Endothelial cell of hepatic sinusoid (primary cell): Measurements from ENCODE around the gene TRANK1.

ENCODE experiments used
- in situ Hi-C: cut with HindIII; loops from 2 replicates; pipeline ENCODE4 v1.10.0; 2017; ENCODE audit warnings: low sequenced_read_pairs

TRANK1 gene

DNA sequence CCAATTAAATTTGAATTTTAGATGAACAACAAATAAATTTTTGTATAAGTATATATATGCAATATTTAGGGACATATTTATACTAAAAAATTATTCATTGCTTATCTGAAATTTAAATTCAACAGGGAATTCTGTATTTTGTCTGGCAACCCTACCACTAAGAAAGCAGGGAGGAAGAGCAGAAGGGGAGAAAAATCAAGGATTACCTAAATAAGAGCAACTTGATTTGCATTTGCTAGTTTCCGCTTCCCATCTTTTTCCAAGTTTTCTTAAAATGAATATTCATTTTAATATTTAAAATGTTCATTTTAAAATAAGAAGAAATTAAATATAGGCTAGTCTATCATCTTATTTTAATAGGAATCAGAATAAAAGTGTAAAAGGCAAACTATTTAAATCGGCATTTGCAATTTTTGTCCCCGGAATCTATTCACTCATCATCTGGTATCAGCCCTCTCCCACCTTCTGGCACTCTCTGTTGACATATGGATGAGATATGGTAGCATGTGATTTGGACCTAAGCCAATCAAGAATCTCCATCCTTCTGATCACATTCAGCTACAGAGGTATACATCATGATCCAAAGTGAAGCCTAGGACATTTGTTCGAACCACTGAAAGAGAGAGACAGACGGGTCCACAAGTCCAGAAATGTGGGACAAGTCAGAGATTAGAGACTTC, 82.6 kb downstream of the TRANK1 start:
- in situ Hi-C loops, result no loop called here

DNA sequence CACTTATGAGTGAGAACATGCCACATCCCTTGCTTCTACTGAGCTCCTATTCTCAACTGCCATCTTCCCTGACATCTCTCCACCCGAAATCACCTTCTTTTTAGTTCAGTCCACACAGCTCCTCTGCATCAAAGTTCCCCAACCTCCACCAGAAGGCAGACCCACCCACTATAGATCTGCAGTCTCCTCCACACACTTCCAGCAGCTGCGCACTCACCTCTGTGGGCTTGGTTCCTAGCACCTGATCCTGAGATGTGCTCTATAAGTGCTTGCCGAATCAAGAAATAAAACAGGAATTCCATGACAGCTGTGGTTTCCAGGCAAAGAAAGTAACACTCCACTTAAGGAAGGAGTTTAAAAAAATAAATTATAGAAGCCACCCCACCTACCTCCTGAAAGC, 85.4 kb downstream of the TRANK1 start:
- in situ Hi-C loops, result no loop called here

DNA sequence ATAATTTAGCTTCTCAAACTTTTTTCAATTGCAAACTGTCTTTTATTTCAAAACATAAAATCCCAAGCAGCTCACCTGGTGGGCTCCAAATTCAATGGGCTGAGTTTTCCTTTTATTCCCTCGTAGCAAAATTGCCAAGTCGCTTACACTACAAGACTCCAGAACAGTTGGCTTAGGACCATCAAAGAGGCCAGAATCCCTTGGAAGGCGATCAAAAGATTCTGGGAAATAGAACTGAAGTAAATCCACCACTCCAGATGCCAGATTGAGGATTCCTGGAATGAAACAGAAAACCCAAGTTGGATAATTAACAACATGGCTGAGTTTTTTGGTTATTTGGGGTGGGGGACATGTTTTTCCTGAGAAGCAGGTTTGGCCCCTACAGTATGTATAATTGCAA, 92.8 kb downstream of the TRANK1 start:
- in situ Hi-C loops, result no loop called here

DNA sequence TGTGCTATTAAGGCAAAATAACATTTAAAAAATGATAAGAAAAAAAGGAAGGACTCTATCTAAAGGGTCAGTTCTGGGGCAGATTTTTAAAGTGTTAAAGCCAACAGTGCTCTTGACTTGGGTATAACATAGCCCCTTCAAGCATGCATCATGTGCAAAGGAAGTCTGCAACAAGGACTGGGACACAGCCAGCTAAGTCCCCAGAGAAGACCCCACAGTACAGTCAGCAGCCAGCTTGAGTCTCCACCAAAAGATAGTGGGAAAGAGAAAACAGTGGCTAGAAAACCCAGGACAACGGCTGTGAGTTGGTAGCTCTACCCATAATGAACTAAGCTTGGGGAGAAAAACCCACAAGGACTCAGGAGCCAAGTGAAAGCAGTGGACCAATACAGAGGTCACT, 94.1 kb downstream of the TRANK1 start:
- in situ Hi-C loops, result no loop called here

DNA sequence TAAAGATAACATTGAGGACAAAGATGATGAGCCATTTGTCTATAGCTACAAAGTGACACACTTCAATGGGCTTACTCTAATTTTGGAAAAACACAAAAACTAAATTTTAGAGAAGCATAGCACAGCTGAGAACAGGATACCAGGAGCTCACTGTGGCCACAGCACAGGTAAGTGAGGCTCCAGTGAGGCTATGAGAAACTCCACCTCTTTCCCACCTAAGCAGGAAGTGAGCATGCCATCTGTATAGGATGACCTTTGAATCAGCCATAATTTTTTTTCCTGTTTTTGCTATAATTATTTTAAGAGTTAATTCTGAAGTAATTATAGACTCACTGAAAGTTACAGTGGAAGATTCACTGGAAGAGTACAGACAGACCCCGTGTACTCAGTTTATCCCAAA, 98.4 kb downstream of the TRANK1 start:
- in situ Hi-C loops, result no loop called here

DNA sequence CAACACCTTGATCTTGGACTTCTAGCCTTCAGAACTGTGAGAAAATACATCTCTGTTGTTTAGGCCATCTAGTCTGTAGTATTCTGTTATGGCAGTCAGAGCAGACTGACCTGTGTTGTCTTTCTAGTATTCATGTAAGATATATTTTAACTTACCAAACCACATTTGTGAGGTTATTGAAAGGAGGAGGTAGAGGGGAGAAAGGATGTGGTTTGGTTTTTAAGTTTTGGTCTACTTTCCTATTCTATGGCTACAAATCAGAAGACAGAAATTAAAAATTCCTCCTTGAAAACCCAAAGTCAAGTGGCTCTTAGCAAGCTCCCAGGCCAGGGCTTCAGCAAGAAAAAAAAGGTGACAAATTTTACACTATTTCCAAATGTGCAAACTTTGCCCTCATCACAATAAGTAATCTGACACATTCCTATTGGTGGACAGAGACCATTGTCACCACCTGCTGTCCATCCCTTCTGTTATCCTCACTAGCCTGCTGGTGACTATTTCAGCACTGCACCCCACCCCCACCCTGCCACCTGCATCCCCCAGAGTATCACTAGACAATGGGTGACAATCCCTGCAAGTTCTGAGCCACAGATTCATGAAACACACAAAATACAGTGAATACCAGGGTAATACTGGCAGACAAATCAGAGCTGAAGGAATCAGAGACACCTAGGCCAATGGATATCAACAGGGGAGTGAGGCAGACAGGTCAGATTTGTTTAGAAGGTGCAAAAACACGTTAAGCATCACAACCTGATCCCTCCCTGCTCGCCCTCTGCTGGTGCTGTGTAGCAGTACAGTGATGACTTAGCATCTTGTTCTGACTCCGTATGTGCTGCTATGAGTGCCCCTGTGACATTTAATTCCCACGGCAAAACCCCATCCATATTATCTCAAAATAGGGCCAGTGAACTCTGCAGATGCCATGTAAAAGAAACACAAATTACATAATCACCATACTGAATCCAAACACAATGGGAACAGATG, 101.5 kb downstream of the TRANK1 start:
- in situ Hi-C loops, result no loop called here

DNA sequence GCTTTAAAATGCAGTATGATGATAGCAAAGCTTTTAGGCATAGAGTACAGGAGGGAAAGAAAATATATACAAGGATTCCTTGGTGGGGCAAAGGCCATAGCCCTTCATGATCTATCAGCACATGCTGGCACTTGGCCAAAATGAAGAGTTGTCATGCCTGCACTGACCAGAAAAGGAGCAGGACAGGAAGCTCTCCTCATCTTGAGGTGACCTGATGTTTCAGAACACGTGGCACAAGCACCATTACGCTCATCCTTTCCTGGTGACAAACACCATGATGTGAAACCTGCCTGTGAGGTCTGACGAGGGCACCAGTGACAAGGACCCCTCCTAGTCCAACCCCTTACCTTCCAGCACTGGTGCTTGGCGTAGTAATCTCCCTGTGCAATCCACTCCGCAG, 102.6 kb downstream of the TRANK1 start:
- in situ Hi-C loops, result no loop called here

DNA sequence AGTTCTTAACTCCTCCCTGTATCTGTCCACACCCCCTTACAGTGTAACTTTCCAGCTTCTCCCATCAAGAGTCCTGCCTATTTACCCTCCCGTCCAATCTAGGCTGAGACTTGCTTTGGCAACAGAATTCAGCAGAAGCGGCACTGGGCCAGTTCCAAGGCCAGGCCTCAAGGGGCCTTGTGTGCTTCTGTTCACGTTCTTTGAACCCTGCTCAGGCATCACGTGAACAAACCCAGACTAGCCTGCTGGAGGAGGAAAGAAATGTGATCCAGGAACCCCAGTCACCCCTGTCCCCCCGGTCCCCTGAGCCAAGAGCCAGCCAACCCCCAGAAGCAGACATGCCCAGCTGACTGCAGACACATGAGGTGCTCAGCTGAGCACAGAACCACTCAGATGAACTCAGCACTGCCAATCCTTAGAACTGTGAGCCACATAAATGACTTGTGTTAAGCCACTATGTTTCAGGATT, 104.4 kb downstream of the TRANK1 start:
- in situ Hi-C loops, result no loop called here

DNA sequence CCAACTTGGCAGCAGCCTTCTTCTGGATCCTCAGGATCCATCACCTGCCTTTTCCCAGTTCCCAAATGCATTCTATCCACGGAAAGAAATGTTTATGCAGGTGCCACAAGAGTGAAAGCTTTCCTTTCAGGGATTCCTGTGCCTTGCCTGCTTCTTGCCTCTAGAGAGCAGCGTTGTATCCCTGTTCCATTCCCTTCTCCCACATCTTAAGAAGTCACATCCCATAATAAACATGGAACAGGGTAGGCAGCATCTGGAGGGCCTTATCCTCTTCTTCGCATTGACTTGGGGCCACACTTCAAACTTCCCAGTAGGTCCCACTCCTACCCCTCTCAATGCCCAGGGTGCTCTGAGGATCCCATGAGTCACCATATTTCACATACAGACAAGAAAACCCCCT, 107.8 kb downstream of the TRANK1 start:
- in situ Hi-C loops, result no loop called here

DNA sequence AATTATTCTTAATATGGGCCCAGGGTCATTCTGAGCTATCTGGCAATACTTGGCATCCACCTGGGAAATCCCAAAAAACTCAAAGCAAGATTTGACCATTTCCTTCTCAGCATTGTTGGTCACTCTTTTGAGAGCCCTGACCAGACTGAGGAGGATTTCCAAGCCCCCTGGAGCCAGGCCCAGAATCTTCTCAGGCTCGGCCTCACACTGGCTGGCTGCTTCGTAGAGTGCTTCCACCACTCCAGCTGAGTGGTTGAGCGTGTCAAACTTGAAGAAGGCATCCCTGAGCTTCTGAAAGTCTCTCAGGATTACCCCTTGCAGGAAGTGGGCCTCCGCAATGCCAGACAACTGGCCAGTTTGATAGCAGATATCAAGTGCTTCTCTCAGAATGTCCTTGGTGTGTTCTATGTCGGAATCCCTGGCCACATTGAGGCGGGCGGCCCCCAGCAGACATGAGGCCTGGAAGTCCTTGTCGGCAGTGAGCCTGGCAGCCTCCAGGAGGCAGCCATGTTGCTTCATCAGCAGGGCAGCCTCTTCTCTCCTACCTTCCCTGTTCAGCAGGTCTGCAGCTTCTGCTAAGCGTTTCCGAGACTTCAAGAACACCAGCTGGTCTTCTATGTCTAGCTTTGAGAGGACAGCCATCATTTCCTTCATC, 111.6 kb downstream of the TRANK1 start:
- in situ Hi-C loops, result no loop called here

DNA sequence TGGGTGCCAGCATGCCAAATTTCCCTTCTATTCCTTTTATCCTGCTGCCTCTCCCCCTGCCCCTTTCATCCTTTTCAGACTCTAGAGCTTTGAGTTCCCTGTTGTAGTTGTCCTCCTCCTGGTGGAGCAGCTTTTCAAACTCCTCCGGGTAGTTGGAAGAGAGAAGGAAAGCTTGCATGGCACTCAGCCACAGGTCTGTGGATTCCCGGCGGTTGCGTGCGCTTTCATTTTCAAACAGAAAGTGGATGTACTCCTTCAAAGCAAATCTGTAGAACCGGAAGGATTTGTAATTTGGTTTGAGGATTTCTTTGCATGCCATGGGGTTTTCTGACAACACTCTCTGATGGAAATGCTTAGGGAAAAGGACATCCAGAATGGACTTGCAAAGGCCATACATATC, 112.4 kb downstream of the TRANK1 start:
- in situ Hi-C loops, result no loop called here

DNA sequence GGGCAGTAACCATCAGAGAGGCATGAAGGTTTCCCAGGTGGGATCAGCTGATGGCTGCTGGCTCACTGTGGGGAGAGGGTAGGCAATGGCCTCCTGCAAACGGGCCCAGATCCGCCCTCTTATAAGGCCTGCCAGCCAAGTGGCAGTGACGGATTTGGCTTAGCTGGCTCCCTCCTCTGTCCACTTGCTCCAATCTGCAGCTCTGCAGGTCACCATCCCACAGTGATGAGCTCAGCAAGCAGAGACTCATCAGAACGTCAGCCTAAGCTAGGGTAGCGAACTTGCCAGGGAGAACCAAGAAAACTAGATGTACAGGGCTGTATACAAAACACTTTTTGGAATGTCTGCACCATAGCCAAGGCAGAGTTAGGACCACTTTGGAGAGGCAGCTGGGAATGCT, 117.7 kb downstream of the TRANK1 start:
- in situ Hi-C loops, result no loop called here

DNA sequence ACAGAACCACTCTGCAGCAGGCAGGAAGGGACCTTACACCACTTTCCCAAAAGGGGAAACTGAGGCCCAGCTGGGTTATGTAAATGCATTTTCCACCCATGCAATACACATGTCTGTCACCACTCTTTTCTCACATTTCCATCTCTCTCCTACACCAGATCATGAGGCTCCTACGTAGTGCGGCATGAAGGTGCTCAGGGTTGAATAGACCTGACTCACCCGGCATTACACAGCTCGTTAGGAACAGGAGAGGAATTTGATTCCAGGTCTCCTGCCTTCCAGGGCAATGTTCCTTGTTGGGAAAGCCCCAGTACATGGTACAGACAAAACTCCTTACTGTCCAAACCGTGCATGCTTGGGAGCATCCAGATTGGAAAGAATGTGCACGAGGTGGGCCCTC, 118.6 kb downstream of the TRANK1 start:
- in situ Hi-C loops, result no loop called here

DNA sequence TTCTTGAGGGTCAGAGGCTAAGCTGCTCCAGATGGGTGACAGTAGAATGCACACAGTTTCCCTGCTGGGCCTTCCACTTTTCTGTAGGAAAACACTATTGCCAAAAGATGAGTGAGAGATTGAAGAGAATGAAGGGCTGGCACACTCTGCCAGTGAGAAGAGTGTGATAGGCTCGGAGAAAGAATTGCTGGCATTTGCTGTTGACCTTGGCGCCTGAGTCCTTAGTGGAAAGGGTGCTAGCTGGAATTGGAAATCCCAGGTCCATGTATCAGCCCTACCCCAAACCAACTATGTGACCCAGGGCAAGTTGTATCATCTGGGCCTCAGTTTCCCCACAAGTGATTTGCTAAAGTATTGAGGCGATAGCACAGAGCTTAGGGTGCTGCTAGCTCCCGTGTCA, 120.4 kb downstream of the TRANK1 start:
- in situ Hi-C loops, result no loop called here

DNA sequence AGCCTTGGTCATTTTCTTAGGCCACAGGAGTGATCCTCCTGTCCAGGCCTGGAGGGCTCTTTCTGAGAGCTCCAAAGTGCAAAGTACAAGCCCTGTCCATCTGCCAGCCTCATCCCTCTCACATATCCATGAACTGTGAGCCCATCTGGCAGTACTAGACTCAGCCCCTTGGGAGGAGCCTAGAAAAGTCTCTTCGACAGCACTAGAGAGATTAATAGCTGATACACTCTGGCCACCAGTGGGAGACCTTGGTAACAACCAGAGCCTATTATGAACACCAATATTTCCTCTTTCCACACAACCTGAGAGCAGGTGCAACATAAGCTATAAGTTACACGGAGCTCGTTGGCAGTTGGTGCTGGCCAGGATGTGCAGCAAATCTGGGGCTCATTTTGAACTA, 121.0 kb downstream of the TRANK1 start:
- in situ Hi-C loops, result no loop called here

DNA sequence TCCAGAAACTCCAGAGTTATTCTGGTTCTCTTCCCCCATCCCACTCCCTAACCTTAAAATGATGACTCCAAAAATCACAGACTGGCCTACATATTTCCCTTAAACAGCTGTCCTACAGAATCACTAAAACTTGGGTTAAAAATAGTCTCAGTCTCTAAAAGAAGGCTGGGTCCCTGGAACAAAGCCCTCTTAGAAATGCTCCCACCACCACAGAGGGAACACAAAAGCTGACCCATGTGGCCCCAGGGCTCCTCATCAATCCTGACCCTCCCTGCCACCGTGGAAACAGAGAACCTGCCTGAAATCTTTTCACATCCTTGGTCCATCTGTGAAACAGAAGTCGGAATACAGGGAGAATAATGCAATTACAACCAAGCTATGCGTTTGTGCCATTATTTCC, 124.8 kb downstream of the TRANK1 start:
- in situ Hi-C loops, result no loop called here

DNA sequence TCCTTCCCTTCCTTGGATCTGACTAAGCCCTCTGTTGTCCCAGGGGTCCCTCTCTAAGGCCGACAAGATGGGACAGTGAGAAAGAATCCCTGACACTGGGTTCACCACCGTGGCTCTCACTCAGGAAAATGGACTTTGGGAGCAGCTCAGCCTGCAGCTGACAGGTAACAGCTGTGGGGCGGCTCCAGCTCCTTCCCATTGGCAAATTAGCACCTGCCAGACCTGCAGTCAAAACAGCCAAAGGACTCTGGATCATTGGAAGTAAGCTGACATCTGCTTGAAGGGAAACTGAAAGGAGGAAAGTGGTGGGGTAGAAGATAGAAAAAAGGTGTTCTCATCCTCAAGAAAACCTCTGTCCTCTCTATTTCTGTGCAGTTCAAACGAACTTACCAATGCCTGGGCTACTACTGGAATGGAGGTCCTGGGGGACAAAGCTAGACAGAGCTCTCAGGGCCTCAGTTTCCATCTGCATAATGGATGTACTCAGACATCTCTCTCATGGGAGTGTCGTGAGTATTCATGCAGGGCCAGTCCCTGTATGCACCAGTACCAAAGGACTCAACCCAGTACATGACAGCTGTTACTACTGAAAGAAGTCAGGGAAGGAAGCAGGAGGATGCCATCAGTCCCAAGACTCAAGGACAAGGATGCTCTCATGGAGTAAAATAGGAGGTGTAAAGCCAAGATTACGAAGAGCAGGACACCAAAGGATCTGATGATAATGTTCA, 126.9 kb downstream of the TRANK1 start:
- in situ Hi-C loops, result no loop called here

DNA sequence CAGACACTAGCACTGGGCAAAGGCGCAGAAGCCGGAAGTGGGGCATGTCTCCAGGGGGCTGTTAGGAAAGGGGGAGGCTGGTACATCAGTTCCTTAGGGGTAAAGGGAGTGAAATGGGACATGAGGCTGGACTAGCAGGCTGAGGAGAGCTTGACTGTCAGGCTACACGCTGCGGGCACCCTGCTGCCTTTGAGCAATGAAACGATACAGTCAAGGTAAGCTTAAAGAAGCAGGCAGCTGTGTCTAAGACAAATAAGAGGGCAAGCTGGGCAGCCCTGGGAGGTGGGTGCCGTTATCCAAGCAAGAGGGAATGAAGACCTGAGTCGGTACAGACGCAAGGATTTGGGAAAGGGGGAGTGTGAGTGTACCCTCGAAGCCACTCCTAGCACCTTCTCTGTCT, 129.5 kb downstream of the TRANK1 start:
- in situ Hi-C loops, result no loop called here

DNA sequence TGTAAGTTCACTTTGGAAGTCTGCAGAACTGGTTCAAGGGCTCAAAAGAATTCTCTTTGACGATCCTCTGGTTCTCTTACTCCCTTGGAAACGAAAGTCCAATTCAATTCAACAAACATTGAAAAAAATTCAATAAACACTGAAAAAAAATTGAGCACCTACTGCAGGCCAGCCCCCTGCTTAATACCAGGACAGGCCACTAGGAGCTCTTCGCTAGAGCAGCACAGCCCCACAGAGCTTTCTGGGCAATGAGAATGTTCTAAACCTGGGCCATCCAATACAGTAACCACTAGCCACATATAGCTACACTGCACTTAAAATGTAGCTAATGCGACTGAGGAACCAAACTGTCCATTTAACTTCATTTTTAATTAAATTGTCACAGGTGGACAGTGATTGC, 130.1 kb downstream of the TRANK1 start:
- in situ Hi-C loops, result no loop called here

DNA sequence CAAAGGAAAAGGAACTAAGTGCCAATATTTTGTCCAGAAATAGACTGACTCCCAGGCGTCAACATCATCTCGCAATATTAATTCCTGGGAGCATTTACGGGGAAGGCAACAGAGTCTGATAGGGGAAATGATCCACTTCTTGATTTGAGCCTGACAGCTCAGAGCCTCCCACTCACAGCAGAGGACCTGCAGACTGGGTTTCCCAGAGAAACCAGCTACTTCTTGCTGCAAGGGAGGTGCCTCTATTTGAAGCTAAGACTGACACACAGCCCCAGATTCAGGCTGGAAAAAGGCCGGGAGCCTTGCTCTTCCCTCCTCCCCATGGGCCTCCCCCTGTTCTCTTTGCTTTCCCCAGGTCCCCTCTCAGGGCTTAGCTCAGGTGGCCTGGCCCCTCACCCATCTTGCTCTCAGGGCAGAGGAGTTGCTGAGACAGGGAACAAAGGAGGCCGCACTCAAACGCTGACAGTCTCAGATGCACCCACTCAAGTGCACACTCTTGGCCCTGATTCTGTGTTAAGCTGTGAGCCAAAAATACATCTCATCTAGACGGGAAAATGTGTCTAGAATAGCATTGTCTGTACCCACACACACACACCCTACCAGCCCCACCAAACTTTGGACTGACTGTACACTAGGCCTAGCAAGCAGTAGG, 130.7 kb downstream of the TRANK1 start:
- in situ Hi-C loops, result no loop called here
